Neural cell (in vitro differentiated cells): ENCODE data around the gene ADCY1. TPM values are rescaled to one million over a fixed set of nuclear protein-coding genes. Genes with fewer than 3 reads are reported as not detected.

Source experiments
- H2AFZ ChIP-seq: fragments of 200-600, 300-800 bp; sonication (generic), shearing (Covaris generic); 2 replicates; pipeline ENCODE4 v1.6.0; 2014; ENCODE audit warnings: low read depth, mild to moderate bottlenecking, antibody characterized with exemption, low read length, moderate library complexity
- H3F3A ChIP-seq: fragments of 200-600 bp; shearing (Covaris generic); 2 replicates; pipeline ENCODE4 v1.6.1; 2016; ENCODE audit warnings: mild to moderate bottlenecking, moderate library complexity, mixed read lengths, antibody characterized with exemption, low read length; ENCODE audit not compliant: insufficient read depth, poor library complexity, severe bottlenecking
- H3K27ac ChIP-seq: fragments of 200-600, 300-800 bp; sonication (generic), shearing (Covaris generic); 2 replicates; pipeline ENCODE4 v1.5.1; 2014; ENCODE audit warnings: mild to moderate bottlenecking, low read length, moderate library complexity
- H3K27me3 ChIP-seq: fragments of 300-800, 200-600 bp; sonication (generic), shearing (Covaris generic); 2 replicates; pipeline ENCODE4 v1.6.0; 2014; ENCODE audit warnings: mild to moderate bottlenecking, low read depth, low read length, moderate library complexity; ENCODE audit not compliant: insufficient read depth
- H3K36me3 ChIP-seq: fragments of 300-800, 200-600 bp; sonication (generic), shearing (Covaris generic); 2 replicates; pipeline ENCODE4 v1.5.1; 2014; ENCODE audit warnings: mild to moderate bottlenecking, antibody characterized with exemption, low read length, moderate library complexity; ENCODE audit not compliant: insufficient read depth
- H3K4me2 ChIP-seq: fragments of 300-800, 200-600 bp; sonication (generic), shearing (Covaris generic); 2 replicates; pipeline ENCODE4 v1.6.0; 2014; ENCODE audit warnings: mild to moderate bottlenecking, low read length
- H3K4me3 ChIP-seq: fragments of 300-800, 200-600 bp; sonication (generic), shearing (Covaris generic); 2 replicates; pipeline ENCODE4 v1.5.1; 2014; ENCODE audit warnings: mild to moderate bottlenecking, low read length, moderate library complexity
- H3K79me2 ChIP-seq: fragments of 200-600 bp; shearing (Covaris generic); replicated peaks from 2 replicates; pipeline ENCODE4 v1.6.0; 2014; ENCODE audit warnings: mild to moderate bottlenecking, low read length, moderate library complexity; ENCODE audit not compliant: insufficient read depth
- H3K9ac ChIP-seq: fragments of 300-800, 200-600 bp; sonication (generic), shearing (Covaris generic); 2 replicates; pipeline ENCODE4 v1.6.1; 2016; ENCODE audit warnings: mild to moderate bottlenecking, low read length, mixed read lengths
- H3K9me2 ChIP-seq: fragments of 200-600 bp; shearing (Covaris generic); 2 replicates; pipeline ENCODE4 v1.6.1; 2016; ENCODE audit warnings: mild to moderate bottlenecking, low read length, mixed read lengths; ENCODE audit not compliant: insufficient read depth
- H3K9me3 ChIP-seq: fragments of 200-600, 300-800 bp; sonication (generic), shearing (Covaris generic); 2 replicates; pipeline ENCODE4 v1.6.1; 2016; ENCODE audit warnings: mild to moderate bottlenecking, mixed run types, low read length, moderate library complexity, mixed read lengths
- H4K20me1 ChIP-seq: fragments of 200-600 bp; shearing (Covaris generic); 2 replicates; pipeline ENCODE4 v1.6.1; 2016; ENCODE audit warnings: mild to moderate bottlenecking, mixed run types; ENCODE audit not compliant: insufficient read depth
- EP300 ChIP-seq: fragments of 450-650 bp; conservative IDR thresholded peaks from 2 replicates; pipeline ENCODE4 v1.6.1; 2014; ENCODE audit warnings: antibody characterized with exemption, mild to moderate bottlenecking, moderate library complexity; ENCODE audit not compliant: poor library complexity, severe bottlenecking
- EZH2 ChIP-seq: fragments of 200-600, 300-800 bp; shearing (Covaris generic), sonication (generic); IDR thresholded peaks from 2 replicates; pipeline ENCODE4 v1.6.1; 2014; ENCODE audit warnings: antibody characterized with exemption, low read length, borderline replicate concordance, mild to moderate bottlenecking; ENCODE audit not compliant: insufficient read depth, poor library complexity, severe bottlenecking
- MXI1 ChIP-seq: fragments of 450-650 bp; conservative IDR thresholded peaks from 2 replicates; pipeline ENCODE4 v1.6.1; 2014; ENCODE audit warnings: antibody characterized with exemption, mild to moderate bottlenecking; ENCODE audit not compliant: poor library complexity, severe bottlenecking
- POLR2AphosphoS5 ChIP-seq: IDR thresholded peaks from 2 replicates; pipeline ENCODE4 v1.6.1; 2012
- RAD21 ChIP-seq: fragments of 450-650 bp; conservative IDR thresholded peaks from 2 replicates; pipeline ENCODE4 v1.6.1; 2014; ENCODE audit warnings: antibody characterized with exemption, mild to moderate bottlenecking, moderate library complexity
- SMC3 ChIP-seq: fragments of 450-650 bp; conservative IDR thresholded peaks from 2 replicates; pipeline ENCODE4 v1.6.1; 2014; ENCODE audit warnings: antibody characterized with exemption, mild to moderate bottlenecking, moderate library complexity; ENCODE audit not compliant: poor library complexity
- TAF1 ChIP-seq: IDR thresholded peaks from 2 replicates; pipeline ENCODE4 v1.6.1; 2012; ENCODE audit warnings: low read depth
- polyA plus RNA-seq: library from polyadenylated mRNA; depleted of rRNA; stranded (reverse); fragments of >200 nt; gene quantifications from 2 replicates; pipeline ENCODE4 v1.2.3, GENCODE V29; 2014
- TF ChIP-seq, protein P1 (sequence below): fragments of 450-650 bp; IDR thresholded peaks from 2 replicates; pipeline ENCODE4 v1.5.1; 2014; ENCODE audit warnings: antibody characterized with exemption, mild to moderate bottlenecking, moderate library complexity; ENCODE audit not compliant: poor library complexity, severe bottlenecking
- TF ChIP-seq, protein P2 (sequence below): IDR thresholded peaks from 2 replicates; pipeline ENCODE4 v1.6.1; 2012; ENCODE audit warnings: borderline replicate concordance

ADCY1 gene
- polyA plus RNA-seq, 1 donor from 2014 or later = 14.8 TPM

DNA sequence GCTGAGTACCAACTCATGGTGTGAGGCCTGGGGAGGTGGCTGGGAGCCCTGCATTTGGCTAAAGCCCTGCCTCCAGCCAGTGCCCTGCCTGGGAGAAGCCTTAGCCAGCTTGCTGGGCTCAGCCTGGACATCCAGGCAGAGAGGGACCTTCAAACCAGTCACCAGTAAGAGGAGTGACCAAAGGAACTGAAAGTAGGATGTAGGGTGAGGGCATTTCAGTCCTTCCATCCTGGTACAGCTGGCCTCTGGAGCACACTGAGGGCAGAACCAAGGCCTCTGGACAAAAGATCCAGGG, 124.8 kb downstream of the ADCY1 start:
- Histone ChIP-seq H3K27ac (no peak overlapping the region), H3K79me2 (no peaks in the 10 kb centered on the region), H3K9me3 (no peaks in the 10 kb centered on the region), H3K9me2 (no peaks in the 10 kb centered on the region), H4K20me1 (no peaks in the 10 kb centered on the region), H3K9ac (no peak overlapping the region), H3F3A (no peaks in the 10 kb centered on the region), H3K27me3 (no peaks in the 10 kb centered on the region), H2AFZ (no peak overlapping the region), H3K4me3 (no peak overlapping the region), H3K4me2 (no peak overlapping the region), H3K36me3 (no peaks in the 10 kb centered on the region)
- TF ChIP-seq, protein P1, sequence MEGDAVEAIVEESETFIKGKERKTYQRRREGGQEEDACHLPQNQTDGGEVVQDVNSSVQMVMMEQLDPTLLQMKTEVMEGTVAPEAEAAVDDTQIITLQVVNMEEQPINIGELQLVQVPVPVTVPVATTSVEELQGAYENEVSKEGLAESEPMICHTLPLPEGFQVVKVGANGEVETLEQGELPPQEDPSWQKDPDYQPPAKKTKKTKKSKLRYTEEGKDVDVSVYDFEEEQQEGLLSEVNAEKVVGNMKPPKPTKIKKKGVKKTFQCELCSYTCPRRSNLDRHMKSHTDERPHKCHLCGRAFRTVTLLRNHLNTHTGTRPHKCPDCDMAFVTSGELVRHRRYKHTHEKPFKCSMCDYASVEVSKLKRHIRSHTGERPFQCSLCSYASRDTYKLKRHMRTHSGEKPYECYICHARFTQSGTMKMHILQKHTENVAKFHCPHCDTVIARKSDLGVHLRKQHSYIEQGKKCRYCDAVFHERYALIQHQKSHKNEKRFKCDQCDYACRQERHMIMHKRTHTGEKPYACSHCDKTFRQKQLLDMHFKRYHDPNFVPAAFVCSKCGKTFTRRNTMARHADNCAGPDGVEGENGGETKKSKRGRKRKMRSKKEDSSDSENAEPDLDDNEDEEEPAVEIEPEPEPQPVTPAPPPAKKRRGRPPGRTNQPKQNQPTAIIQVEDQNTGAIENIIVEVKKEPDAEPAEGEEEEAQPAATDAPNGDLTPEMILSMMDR = no peak
- TF ChIP-seq MXI1 (no peak), SMC3 (no peak), TAF1 (no peak), RAD21 (no peak), EP300 (no peak), POLR2AphosphoS5 (no peak), EZH2 (no peak)
- TF ChIP-seq, protein P2, sequence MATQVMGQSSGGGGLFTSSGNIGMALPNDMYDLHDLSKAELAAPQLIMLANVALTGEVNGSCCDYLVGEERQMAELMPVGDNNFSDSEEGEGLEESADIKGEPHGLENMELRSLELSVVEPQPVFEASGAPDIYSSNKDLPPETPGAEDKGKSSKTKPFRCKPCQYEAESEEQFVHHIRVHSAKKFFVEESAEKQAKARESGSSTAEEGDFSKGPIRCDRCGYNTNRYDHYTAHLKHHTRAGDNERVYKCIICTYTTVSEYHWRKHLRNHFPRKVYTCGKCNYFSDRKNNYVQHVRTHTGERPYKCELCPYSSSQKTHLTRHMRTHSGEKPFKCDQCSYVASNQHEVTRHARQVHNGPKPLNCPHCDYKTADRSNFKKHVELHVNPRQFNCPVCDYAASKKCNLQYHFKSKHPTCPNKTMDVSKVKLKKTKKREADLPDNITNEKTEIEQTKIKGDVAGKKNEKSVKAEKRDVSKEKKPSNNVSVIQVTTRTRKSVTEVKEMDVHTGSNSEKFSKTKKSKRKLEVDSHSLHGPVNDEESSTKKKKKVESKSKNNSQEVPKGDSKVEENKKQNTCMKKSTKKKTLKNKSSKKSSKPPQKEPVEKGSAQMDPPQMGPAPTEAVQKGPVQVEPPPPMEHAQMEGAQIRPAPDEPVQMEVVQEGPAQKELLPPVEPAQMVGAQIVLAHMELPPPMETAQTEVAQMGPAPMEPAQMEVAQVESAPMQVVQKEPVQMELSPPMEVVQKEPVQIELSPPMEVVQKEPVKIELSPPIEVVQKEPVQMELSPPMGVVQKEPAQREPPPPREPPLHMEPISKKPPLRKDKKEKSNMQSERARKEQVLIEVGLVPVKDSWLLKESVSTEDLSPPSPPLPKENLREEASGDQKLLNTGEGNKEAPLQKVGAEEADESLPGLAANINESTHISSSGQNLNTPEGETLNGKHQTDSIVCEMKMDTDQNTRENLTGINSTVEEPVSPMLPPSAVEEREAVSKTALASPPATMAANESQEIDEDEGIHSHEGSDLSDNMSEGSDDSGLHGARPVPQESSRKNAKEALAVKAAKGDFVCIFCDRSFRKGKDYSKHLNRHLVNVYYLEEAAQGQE = no peak

DNA sequence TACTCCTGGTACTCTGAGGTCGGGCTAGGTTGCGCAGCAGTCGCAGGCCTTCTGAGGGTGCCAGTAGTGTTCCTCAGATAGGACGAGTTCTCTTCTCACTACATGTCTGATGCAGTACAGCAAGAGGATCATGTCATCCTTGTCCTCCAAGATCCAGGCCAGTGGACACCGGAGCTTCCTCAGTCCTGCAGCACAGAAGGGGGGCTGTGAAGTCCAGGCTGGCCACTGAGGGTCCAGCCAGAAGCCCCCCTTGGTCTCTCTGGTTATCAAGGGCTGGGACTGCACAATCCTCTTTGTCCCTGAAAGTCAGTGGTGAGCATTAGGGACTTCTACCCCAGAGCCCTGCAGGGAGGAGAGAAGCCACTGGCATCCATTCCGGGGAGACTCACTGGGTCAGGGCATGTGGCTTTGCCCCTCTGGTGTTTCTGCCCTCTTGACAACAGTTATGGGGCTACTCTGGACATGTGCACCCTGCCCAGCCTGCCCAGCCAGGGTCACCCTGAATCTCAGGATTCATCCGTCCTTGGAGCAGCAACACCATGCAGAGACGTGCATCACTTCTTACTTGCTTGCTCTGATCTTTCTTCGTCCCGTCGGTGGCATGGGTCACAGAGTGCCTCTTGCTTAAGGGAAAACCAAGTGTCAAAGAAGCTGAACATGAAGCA, 125.7 kb downstream of the ADCY1 start:
- Histone ChIP-seq H4K20me1 (no peaks in the 10 kb centered on the region), H3F3A (no peaks in the 10 kb centered on the region), H3K4me2 (no peak overlapping the region), H3K4me3 (no peak overlapping the region), H2AFZ (no peak overlapping the region), H3K27ac (no peak overlapping the region), H3K36me3 (no peaks in the 10 kb centered on the region), H3K79me2 (no peaks in the 10 kb centered on the region), H3K9me2 (no peaks in the 10 kb centered on the region), H3K9ac (no peak overlapping the region), H3K9me3 (no peaks in the 10 kb centered on the region), H3K27me3 (no peaks in the 10 kb centered on the region)
- no peak for TF ChIP-seq TAF1
- no peak for TF ChIP-seq EP300
- TF ChIP-seq SMC3 = no peak
- TF ChIP-seq EZH2 = no peak
- no peak for TF ChIP-seq RAD21
- TF ChIP-seq, protein P1 = no peak
- no peak for TF ChIP-seq MXI1
- TF ChIP-seq, protein P2 = no peak
- no peak for TF ChIP-seq POLR2AphosphoS5
